ENCODE data around the gene ADAMTS9. TPM values are rescaled to one million over a fixed set of nuclear protein-coding genes. Genes with fewer than 3 reads are reported as not detected.
A peak's percentile ranks its signal among the peaks of the same experiment; 100 is the strongest.

Gene ADAMTS9
- 25.4 and 28.3 TPM in 2 replicates for polyA plus RNA-seq (2014; cell fraction: cytosol; rRNA removed)
- 18.1 and 39.7 TPM in 2 replicates for polyA plus RNA-seq (2014; cell fraction: nucleus; rRNA removed)

GRCh38 chr3:64687781-64688604 lies at the start of gene ADAMTS9:
Gene ADAMTS9, minus strand, starts transcription at chr3:64688000. Its CDS starts 343 bp downstream, at chr3:64687657.
- DNase-seq (ENCODE audit: low spot score) = peak; percentile 68

GRCh38 chr3:64732576-64732975 lies 44.8 kb upstream of the ADAMTS9 start:
- peak; percentile 3 for DNase-seq (ENCODE audit: low spot score)

GRCh38 chr3:64730681-64731080 lies 42.9 kb upstream of the ADAMTS9 start:
- DNase-seq (ENCODE audit: low spot score) = no peak

GRCh38 chr3:64728994-64729393 lies 41.2 kb upstream of the ADAMTS9 start:
- no peak for DNase-seq (ENCODE audit: low spot score)

- no peak for DNase-seq (ENCODE audit: low spot score)
Observed at GRCh38 chr3:64728428-64728827, 40.6 kb upstream of the ADAMTS9 start.

- no peak for DNase-seq (ENCODE audit: low spot score)
Observed at GRCh38 chr3:64726414-64727090, 38.8 kb upstream of the ADAMTS9 start.

GRCh38 chr3:64718976-64719375 lies 31.2 kb upstream of the ADAMTS9 start:
- no peak for DNase-seq (ENCODE audit: low spot score)

- no peak for DNase-seq (ENCODE audit: low spot score)
Observed at GRCh38 chr3:64717872-64718613, 30.2 kb upstream of the ADAMTS9 start.

GRCh38 chr3:64717411-64717810 lies 29.6 kb upstream of the ADAMTS9 start:
- no peak for DNase-seq (ENCODE audit: low spot score)

- no peak for DNase-seq (ENCODE audit: low spot score)
Observed at GRCh38 chr3:64716110-64716710, 28.4 kb upstream of the ADAMTS9 start.

- DNase-seq (ENCODE audit: low spot score) = no peak
Observed at GRCh38 chr3:64715211-64715982, 27.6 kb upstream of the ADAMTS9 start.

GRCh38 chr3:64708456-64708855 lies 20.7 kb upstream of the ADAMTS9 start:
- DNase-seq (ENCODE audit: low spot score) = no peak

- DNase-seq (ENCODE audit: low spot score) = no peak
Observed at GRCh38 chr3:64705946-64706345, 18.1 kb upstream of the ADAMTS9 start.

- no peak for DNase-seq (ENCODE audit: low spot score)
Observed at GRCh38 chr3:64696896-64697295, 9.1 kb upstream of the ADAMTS9 start.

- no peak for DNase-seq (ENCODE audit: low spot score)
Observed at GRCh38 chr3:64694114-64694513, 6.3 kb upstream of the ADAMTS9 start.

GRCh38 chr3:64693031-64693430 lies 5.2 kb upstream of the ADAMTS9 start:
- no peak for DNase-seq (ENCODE audit: low spot score)

- no peak for DNase-seq (ENCODE audit: low spot score)
Observed at GRCh38 chr3:64691051-64691450, 3.3 kb upstream of the ADAMTS9 start.

- DNase-seq (ENCODE audit: low spot score) = peak; percentile 1
Observed at GRCh38 chr3:64687086-64687780, 567 bp downstream of the ADAMTS9 start.

GRCh38 chr3:64686446-64686908 lies 1.3 kb downstream of the ADAMTS9 start:
- peak; percentile 46 for DNase-seq (ENCODE audit: low spot score)

GRCh38 chr3:64685800-64686445 lies 1.9 kb downstream of the ADAMTS9 start:
- DNase-seq (ENCODE audit: low spot score) = peak; percentile 85
